Measurements from ENCODE around the gene PTPRM. TPM values are rescaled to one million over a fixed set of nuclear protein-coding genes. Genes with fewer than 3 reads are reported as not detected.

The PTPRM gene
- polyA plus RNA-seq, 1 donor from 2014 or later: 126 TPM

DNA sequence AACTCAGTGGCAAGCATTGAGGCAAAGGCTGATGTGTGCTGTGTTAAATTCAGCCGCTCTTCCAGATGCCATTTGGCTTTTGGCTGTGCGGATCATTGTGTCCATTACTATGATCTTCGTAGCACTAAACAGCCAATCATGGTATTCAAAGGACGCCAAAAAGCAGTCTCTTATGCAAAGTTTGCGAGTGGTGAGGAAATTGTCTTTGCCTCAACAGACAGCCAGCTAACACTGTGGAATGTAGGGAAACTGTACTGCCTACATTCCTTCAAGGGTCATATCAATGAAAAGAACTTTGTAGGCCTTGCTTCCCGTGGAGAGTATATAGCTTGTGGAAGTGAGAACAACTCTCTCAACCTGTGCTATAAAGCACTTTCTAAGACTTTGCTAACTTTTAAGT is 846.6 kb downstream of the PTPRM start:
- H3K27me3 ChIP-seq (ENCODE audit: insufficient read depth, low read depth, low read length): no peaks in the 10 kb centered on the region
- no peak overlapping the region for H3K9ac ChIP-seq (ENCODE audit: low read length)
- H2AFZ ChIP-seq (ENCODE audit: low read depth, low read length): no peak overlapping the region
- no peak overlapping the region for H3K4me3 ChIP-seq (ENCODE audit: low read length)
- no peaks in the 10 kb centered on the region for H3K36me3 ChIP-seq (ENCODE audit: insufficient read depth, low read length)
- no peaks in the 10 kb centered on the region for H3F3A ChIP-seq (ENCODE audit: insufficient read depth, low read length, poor library complexity, severe bottlenecking)
- no peaks in the 10 kb centered on the region for H3K9me2 ChIP-seq (ENCODE audit: insufficient read depth, low read length)
- H3K79me2 ChIP-seq (replicated peaks; ENCODE audit: insufficient read depth, low read length): no peaks in the 10 kb centered on the region
- H3K9me3 ChIP-seq (ENCODE audit: low read length): no peaks in the 10 kb centered on the region
- no peak overlapping the region for H3K4me2 ChIP-seq (ENCODE audit: low read length)
- H3K27ac ChIP-seq (ENCODE audit: low read length): no peak overlapping the region
- H4K20me1 ChIP-seq (ENCODE audit: insufficient read depth): no peaks in the 10 kb centered on the region
- TF ChIP-seq, protein P1, sequence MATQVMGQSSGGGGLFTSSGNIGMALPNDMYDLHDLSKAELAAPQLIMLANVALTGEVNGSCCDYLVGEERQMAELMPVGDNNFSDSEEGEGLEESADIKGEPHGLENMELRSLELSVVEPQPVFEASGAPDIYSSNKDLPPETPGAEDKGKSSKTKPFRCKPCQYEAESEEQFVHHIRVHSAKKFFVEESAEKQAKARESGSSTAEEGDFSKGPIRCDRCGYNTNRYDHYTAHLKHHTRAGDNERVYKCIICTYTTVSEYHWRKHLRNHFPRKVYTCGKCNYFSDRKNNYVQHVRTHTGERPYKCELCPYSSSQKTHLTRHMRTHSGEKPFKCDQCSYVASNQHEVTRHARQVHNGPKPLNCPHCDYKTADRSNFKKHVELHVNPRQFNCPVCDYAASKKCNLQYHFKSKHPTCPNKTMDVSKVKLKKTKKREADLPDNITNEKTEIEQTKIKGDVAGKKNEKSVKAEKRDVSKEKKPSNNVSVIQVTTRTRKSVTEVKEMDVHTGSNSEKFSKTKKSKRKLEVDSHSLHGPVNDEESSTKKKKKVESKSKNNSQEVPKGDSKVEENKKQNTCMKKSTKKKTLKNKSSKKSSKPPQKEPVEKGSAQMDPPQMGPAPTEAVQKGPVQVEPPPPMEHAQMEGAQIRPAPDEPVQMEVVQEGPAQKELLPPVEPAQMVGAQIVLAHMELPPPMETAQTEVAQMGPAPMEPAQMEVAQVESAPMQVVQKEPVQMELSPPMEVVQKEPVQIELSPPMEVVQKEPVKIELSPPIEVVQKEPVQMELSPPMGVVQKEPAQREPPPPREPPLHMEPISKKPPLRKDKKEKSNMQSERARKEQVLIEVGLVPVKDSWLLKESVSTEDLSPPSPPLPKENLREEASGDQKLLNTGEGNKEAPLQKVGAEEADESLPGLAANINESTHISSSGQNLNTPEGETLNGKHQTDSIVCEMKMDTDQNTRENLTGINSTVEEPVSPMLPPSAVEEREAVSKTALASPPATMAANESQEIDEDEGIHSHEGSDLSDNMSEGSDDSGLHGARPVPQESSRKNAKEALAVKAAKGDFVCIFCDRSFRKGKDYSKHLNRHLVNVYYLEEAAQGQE (IDR thresholded peaks at IDR 0.05; ENCODE audit: borderline replicate concordance): no peak
- TF ChIP-seq, protein P2, sequence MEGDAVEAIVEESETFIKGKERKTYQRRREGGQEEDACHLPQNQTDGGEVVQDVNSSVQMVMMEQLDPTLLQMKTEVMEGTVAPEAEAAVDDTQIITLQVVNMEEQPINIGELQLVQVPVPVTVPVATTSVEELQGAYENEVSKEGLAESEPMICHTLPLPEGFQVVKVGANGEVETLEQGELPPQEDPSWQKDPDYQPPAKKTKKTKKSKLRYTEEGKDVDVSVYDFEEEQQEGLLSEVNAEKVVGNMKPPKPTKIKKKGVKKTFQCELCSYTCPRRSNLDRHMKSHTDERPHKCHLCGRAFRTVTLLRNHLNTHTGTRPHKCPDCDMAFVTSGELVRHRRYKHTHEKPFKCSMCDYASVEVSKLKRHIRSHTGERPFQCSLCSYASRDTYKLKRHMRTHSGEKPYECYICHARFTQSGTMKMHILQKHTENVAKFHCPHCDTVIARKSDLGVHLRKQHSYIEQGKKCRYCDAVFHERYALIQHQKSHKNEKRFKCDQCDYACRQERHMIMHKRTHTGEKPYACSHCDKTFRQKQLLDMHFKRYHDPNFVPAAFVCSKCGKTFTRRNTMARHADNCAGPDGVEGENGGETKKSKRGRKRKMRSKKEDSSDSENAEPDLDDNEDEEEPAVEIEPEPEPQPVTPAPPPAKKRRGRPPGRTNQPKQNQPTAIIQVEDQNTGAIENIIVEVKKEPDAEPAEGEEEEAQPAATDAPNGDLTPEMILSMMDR (IDR thresholded peaks at IDR 0.05; ENCODE audit: poor library complexity, severe bottlenecking): no peak
- no peak for TF ChIP-seq EZH2 (IDR thresholded peaks at IDR 0.05; ENCODE audit: borderline replicate concordance, insufficient read depth, low read length, poor library complexity, severe bottlenecking)
- TF ChIP-seq TAF1 (IDR thresholded peaks at IDR 0.05; ENCODE audit: low read depth): no peak
- TF ChIP-seq POLR2AphosphoS5 (IDR thresholded peaks at IDR 0.05): no peak
- no peak for TF ChIP-seq SMC3 (conservative IDR thresholded peaks at IDR 0.05; ENCODE audit: poor library complexity)
- no peak for TF ChIP-seq RAD21 (conservative IDR thresholded peaks at IDR 0.05)
- TF ChIP-seq EP300 (conservative IDR thresholded peaks at IDR 0.05; ENCODE audit: poor library complexity, severe bottlenecking): no peak
- no peak for TF ChIP-seq MXI1 (conservative IDR thresholded peaks at IDR 0.05; ENCODE audit: poor library complexity, severe bottlenecking)

DNA sequence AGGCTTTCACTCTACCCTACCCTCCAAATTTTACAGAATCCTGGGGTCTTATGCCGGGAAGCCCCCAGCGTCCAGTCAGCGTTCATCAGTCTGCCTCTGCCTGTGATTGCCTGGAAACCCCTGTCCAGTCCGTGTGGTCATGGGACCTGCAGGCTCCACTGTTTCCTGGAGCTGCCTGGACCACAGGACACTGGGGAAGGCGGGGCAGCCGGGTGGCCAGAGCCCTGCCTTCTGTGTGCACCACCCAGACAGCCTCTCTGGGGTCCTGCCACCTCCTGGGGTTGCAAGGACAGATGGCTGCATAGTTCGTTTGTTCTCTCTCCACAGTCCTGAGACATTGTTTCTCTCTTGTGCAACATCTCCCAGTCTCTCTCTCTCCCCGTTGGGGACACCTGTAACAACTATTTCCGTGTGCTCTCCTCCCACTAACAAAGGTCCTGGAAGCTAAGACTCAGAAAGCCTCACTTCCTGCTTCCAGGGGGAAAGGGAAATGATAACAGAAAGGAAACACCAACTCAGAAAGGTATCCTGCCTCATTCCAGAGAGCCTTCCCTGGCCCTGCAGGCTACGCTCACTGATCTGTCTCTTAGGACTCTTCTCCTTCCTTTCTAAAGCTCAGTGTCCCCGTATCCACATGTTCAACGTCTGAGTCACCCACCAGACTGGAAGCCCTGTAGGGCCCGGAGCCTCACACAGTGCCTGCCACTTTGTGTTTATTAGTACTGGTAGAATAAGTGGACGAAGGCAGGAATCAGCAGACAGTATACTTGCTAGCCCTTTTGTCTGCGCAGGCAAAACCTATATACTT is 849.3 kb downstream of the PTPRM start:
- Histone ChIP-seq H3K79me2 (replicated peaks; ENCODE audit: insufficient read depth, low read length) (no peaks in the 10 kb centered on the region), H2AFZ (ENCODE audit: low read depth, low read length) (no peak overlapping the region)

More for the DNA sequence above, 849.3 kb downstream of the PTPRM start:
- Histone ChIP-seq H3K9me3 (ENCODE audit: low read length) (no peaks in the 10 kb centered on the region), H3K9me2 (ENCODE audit: insufficient read depth, low read length) (no peaks in the 10 kb centered on the region), H3K27ac (ENCODE audit: low read length) (no peak overlapping the region), H4K20me1 (ENCODE audit: insufficient read depth) (no peaks in the 10 kb centered on the region), H3F3A (ENCODE audit: insufficient read depth, low read length, poor library complexity, severe bottlenecking) (no peaks in the 10 kb centered on the region), H3K4me2 (ENCODE audit: low read length) (no peak overlapping the region), H3K4me3 (ENCODE audit: low read length) (no peak overlapping the region), H3K27me3 (ENCODE audit: insufficient read depth, low read depth, low read length) (no peaks in the 10 kb centered on the region), H3K9ac (ENCODE audit: low read length) (no peak overlapping the region), H3K36me3 (ENCODE audit: insufficient read depth, low read length) (no peaks in the 10 kb centered on the region)
- TF ChIP-seq EZH2 (IDR thresholded peaks at IDR 0.05; ENCODE audit: borderline replicate concordance, insufficient read depth, low read length, poor library complexity, severe bottlenecking) (no peak), TAF1 (IDR thresholded peaks at IDR 0.05; ENCODE audit: low read depth) (no peak), POLR2AphosphoS5 (IDR thresholded peaks at IDR 0.05) (no peak), MXI1 (conservative IDR thresholded peaks at IDR 0.05; ENCODE audit: poor library complexity, severe bottlenecking) (no peak), RAD21 (conservative IDR thresholded peaks at IDR 0.05) (no peak), EP300 (conservative IDR thresholded peaks at IDR 0.05; ENCODE audit: poor library complexity, severe bottlenecking) (no peak), SMC3 (conservative IDR thresholded peaks at IDR 0.05; ENCODE audit: poor library complexity) (no peak)
- TF ChIP-seq, protein P2 (IDR thresholded peaks at IDR 0.05; ENCODE audit: poor library complexity, severe bottlenecking): no peak
- TF ChIP-seq, protein P1 (IDR thresholded peaks at IDR 0.05; ENCODE audit: borderline replicate concordance): no peak
